Psoas muscle (tissue), 8 donors: Measurements from ENCODE around the gene ITFG1. TPM values are rescaled to one million over a fixed set of nuclear protein-coding genes. Genes with fewer than 3 reads are reported as not detected.

Source experiments
- ATAC-seq, 4 donors: fragments of 200-7000 bp; cut with Tn5 transposase; one replicate each; pipeline ENCODE4 v1.9.1; 2020; ENCODE audit warnings: moderate library complexity in 3 of 4, mild to moderate bottlenecking in 2 of 4
- DNase-seq, 2 donors: peaks; one replicate each; pipeline ENCODE4 v3.0.0-alpha.2; 2020
- H3K27ac ChIP-seq: fragments of 200-600 bp; one replicate; pipeline ENCODE4 v1.8.0; 2022
- H3K27me3 ChIP-seq, 3 donors: fragments of 200-600 bp in 1 of 3; one replicate each; pipeline versions ENCODE4 v1.6.1 to v1.8.0; 2013 to 2022; ENCODE audit warnings: low read length in 2 of 3, mild to moderate bottlenecking in 2 of 3, moderate library complexity in 1 of 3; ENCODE audit not compliant: insufficient read depth in 3 of 3
- H3K36me3 ChIP-seq, 2 donors: fragments of 200-600 bp in 1 of 2; one replicate each; pipeline versions ENCODE4 v1.6.1 to v1.8.0; 2013 to 2022; ENCODE audit warnings: low read depth in 1 of 2, mild to moderate bottlenecking in 1 of 2, moderate library complexity in 1 of 2; ENCODE audit not compliant: insufficient read depth in 1 of 2
- H3K4me1 ChIP-seq: fragments of 200-600 bp; one replicate; pipeline ENCODE4 v1.8.0; 2022
- H3K4me3 ChIP-seq: fragments of 200-600 bp; one replicate; pipeline ENCODE4 v1.8.0; 2022; ENCODE audit warnings: mild to moderate bottlenecking
- H3K9me3 ChIP-seq: fragments of 200-600 bp; one replicate; pipeline ENCODE4 v1.8.0; 2022
- WGBS, 3 donors: extraction: QIAGEN DNeasy Blood & Tissue Kit; methylation state at CpG; one replicate each; pipeline versions ENCODE4 v1.1.6 to v1.1.7; 2013; 5-methylcytosine and 5-hydroxymethylcytosine counted together
- intact Hi-C, 2 donors: fragments of 100-400 bp; cut with DNase I; formaldehyde crosslinking; loops; one replicate each; pipeline versions ENCODE4 v1.11.0 to v1.14.2; 2022
- polyA plus RNA-seq, 3 donors: library from polyadenylated mRNA; stranded (reverse); fragments of 200-250 nt; gene quantifications; one replicate each; pipeline ENCODE4 v1.2.3, GENCODE V29; 2013
- total RNA-seq, 4 donors: library from RNA; stranded (reverse); fragmentation: NEBNext Ultra II Directional in 2 of 4; extraction: Animal tissue kit (Norgen Biotek cat#: 25700) in 2 of 4; gene quantifications; one replicate each; pipeline versions ENCODE4 v1.2.1 to v1.2.4, GENCODE V29; 2021 to 2023
- TF ChIP-seq, protein P1 (sequence below): fragments of 200-600 bp; IDR thresholded peaks from one replicate; pipeline ENCODE4 v1.8.0; 2022; ENCODE audit warnings: antibody characterized with exemption
- donor health status: healthy with polysubstance abuse.
- donor health status: DM: no; HTN: no; CAD: no; lungs with moderate emphysema.
- donor health status: Bipolar disorder and iron deficiency.
- donor health status: healthy.
- donor health status: DM: yes; HTN: yes; CAD: no.
- donor health status: DM: no; HTN: no; CAD: no.
- donor health status: DM: no; HTN: no; CAD: no.
- donor health status: DM: yes; HTN: yes; CAD: no.

ITFG1 gene
- total and polyA plus RNA-seq, 7 donors = 13.0 to 30.3 (median 22.6) TPM

DNA sequence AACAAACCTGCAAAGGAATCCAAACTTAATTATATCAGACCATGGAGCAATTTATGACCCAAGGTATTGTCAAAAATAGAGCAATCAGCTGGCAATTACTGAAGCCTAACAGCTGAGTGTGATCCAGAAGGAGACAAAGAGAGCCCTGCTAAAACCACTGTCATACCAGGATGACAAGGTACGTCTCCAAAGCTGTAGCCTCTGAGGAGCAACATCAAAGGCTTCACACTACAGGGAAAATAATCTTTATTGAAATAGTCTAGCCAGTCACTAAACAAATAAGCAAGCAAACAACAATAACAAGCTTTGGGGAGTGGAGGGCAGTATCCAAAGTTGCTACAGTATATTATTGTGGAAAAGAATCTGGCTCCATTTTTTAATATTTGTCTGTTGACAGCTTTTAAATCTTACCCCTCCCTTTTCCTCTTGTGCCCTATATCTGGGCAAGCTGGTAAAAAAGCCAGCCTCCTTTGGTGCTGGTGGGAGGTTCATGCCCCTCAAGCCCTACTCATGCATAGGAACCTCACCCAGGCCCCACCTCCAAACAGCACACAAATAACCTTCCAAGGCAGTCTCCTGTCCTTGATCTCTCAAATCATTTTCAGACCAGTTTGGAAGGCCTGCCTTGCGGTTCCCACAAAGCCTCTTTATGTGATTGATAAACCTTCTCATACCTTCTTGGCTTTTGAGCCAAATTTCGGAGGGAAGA is 73.7 kb downstream of the ITFG1 start:
- Histone ChIP-seq H3K27ac (no peak overlapping the region), H3K9me3 (no peaks in the 10 kb centered on the region), H3K4me1 (peaks cover 12% of the 10 kb centered on the region), H3K27me3 (no peaks in the 10 kb centered on the region), H3K36me3 (no peaks in the 10 kb centered on the region), H3K4me3 (no peak overlapping the region)
- ATAC-seq = peak in 2 of 4 donors; percentile 61 to 71
- 76 to 83% (median 79%) methylated on average over 3 of the region's 3 CpGs for WGBS, 3 donors
- intact Hi-C loops = no loop called here
- TF ChIP-seq, protein P1, sequence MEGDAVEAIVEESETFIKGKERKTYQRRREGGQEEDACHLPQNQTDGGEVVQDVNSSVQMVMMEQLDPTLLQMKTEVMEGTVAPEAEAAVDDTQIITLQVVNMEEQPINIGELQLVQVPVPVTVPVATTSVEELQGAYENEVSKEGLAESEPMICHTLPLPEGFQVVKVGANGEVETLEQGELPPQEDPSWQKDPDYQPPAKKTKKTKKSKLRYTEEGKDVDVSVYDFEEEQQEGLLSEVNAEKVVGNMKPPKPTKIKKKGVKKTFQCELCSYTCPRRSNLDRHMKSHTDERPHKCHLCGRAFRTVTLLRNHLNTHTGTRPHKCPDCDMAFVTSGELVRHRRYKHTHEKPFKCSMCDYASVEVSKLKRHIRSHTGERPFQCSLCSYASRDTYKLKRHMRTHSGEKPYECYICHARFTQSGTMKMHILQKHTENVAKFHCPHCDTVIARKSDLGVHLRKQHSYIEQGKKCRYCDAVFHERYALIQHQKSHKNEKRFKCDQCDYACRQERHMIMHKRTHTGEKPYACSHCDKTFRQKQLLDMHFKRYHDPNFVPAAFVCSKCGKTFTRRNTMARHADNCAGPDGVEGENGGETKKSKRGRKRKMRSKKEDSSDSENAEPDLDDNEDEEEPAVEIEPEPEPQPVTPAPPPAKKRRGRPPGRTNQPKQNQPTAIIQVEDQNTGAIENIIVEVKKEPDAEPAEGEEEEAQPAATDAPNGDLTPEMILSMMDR = no peak
- no peak for DNase-seq

DNA sequence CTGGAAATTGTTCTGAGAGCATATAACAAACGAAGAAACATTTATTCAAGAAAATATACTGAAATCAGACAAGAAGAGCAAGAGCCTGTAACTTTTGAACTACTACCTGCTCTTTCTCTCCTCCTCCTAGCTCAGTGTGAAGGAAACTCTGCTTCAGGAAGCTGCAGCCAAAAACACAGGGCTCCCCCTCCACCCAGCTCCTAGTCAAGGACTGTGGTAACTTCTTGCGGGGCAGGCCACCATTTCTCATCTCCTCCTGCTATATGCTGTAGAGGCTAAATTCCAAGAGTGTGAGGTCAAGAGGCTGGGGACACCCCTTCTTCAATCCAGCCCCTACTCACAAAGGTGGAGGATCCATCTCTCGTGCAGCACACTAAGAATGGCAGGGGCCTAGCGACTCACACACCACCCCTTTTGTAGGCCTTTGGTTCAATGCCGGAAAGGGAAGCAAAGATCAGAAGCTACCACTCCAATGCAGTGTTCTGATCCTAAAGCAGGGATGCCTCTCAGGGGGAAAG is 74.6 kb downstream of the ITFG1 start:
- H3K9me3 ChIP-seq = no peaks in the 10 kb centered on the region
- peaks cover 18% of the 10 kb centered on the region for H3K4me1 ChIP-seq
- no peaks in the 10 kb centered on the region for H3K27me3 ChIP-seq
- H3K27ac ChIP-seq = no peak overlapping the region
- TF ChIP-seq, protein P1 = no peak
- intact Hi-C loops = no loop called here
- DNase-seq = no peak
- no peak overlapping the region for H3K4me3 ChIP-seq
- WGBS, 3 donors = 96% methylated on average over 5 of the region's 5 CpGs
- peak in 2 of 4 donors; percentile 24 to 26 for ATAC-seq
- no peaks in the 10 kb centered on the region for H3K36me3 ChIP-seq

DNA sequence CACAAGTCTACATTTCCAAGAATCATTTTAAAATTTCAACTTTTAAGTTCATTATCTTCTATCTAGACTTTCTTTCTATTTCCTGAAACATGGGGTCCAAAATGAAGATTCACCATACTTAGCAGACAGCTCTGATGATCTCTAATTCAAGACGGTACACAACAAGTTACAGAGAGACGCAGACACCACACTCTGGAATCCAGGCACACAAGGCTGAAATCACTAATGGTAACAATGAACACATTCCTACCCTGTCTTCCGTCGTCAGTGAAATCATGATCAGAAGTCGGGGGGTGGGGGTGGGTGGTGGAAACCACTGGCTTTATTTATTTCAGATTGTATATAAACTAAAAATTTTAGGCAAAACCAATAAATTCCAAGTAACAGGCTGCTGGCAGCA is 78.5 kb downstream of the ITFG1 start:
- no peak for DNase-seq
- WGBS, 3 donors = 75 to 84% (median 78%) methylated on average over 5 of the region's 5 CpGs
- Histone ChIP-seq H3K36me3 (no peaks in the 10 kb centered on the region), H3K9me3 (no peaks in the 10 kb centered on the region), H3K4me1 (peaks cover 17% of the 10 kb centered on the region), H3K27me3 (no peaks in the 10 kb centered on the region), H3K4me3 (no peak overlapping the region), H3K27ac (no peak overlapping the region)
- ATAC-seq = no peak
- intact Hi-C loops = no loop called here
- TF ChIP-seq, protein P1 = no peak

DNA sequence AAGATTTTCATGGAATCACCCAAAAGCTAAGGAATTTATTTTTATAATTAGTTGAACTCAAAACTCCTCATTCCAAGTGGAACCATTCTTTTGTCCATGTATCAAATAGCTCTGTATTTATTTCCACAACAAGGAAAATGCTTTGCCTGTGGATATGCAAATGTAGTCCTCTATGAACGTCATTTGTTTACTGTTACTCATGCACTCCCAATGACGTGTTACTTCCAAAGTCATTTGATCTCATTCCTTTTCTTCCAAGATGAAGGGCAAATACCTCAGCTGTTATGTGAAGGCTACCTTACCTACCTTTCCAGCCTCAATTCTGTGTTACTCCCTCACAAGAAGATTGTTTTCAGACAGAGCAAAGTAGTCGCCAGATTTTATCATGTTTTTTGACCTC is 83.7 kb downstream of the ITFG1 start:
- H3K4me3 ChIP-seq = no peak overlapping the region
- WGBS, 3 donors = 46 to 52% (median 51%) methylated on average over 3 of the region's 3 CpGs
- peaks cover 0 to 17% of the 10 kb centered on the region in 2 donors for H3K36me3 ChIP-seq
- TF ChIP-seq, protein P1 = no peak
- peak in 3 of 4 donors; percentile 45 to 53 (median 46) for ATAC-seq
- H3K27ac ChIP-seq = no peak overlapping the region
- no peaks in the 10 kb centered on the region for H3K9me3 ChIP-seq
- H3K27me3 ChIP-seq = no peaks in the 10 kb centered on the region
- no peak for DNase-seq
- H3K4me1 ChIP-seq = peaks cover 9% of the 10 kb centered on the region
- intact Hi-C loops = no loop called here
